Immature natural killer cell (primary cell): Measurements from ENCODE around the gene KCNJ15. TPM values are rescaled to one million over a fixed set of nuclear protein-coding genes. Genes with fewer than 3 reads are reported as not detected.
A peak's percentile ranks its signal among the peaks of the same experiment; 100 is the strongest.

ENCODE experiments used
- DNase-seq, 3 donors: peaks; one replicate each; pipeline ENCODE4 v3.0.0; 2022; ENCODE audit warnings: mixed read lengths in 1 of 3
- H3K27ac Mint-ChIP-seq, 6 donors: one replicate each; pipeline ENCODE4 v1.8.0; 2020; ENCODE audit warnings: mixed read lengths in 6 of 6, mild to moderate bottlenecking in 5 of 6, inconsistent platforms in 4 of 6, moderate library complexity in 3 of 6
- H3K27me3 Mint-ChIP-seq, 3 donors: one replicate each; pipeline ENCODE4 v1.8.0; 2020 to 2021; ENCODE audit warnings: low read depth in 3 of 3, mild to moderate bottlenecking in 3 of 3, mixed read lengths in 3 of 3, moderate library complexity in 3 of 3, inconsistent platforms in 1 of 3
- H3K36me3 Mint-ChIP-seq, 3 donors: one replicate each; pipeline ENCODE4 v1.8.0; 2020; ENCODE audit warnings: mixed read lengths in 3 of 3, inconsistent platforms in 2 of 3, mild to moderate bottlenecking in 2 of 3
- H3K4me1 Mint-ChIP-seq, 2 donors: one replicate each; pipeline ENCODE4 v1.8.0; 2020; ENCODE audit warnings: inconsistent platforms in 2 of 2, mild to moderate bottlenecking in 2 of 2, mixed read lengths in 2 of 2, moderate library complexity in 1 of 2
- H3K4me3 Mint-ChIP-seq, 5 donors: one replicate each; pipeline ENCODE4 v1.8.0; 2020; ENCODE audit warnings: mild to moderate bottlenecking in 5 of 5, mixed read lengths in 5 of 5, inconsistent platforms in 3 of 5, moderate library complexity in 3 of 5
- H3K9me3 Mint-ChIP-seq, 6 donors: one replicate each; pipeline ENCODE4 v1.8.0; 2020; ENCODE audit warnings: mild to moderate bottlenecking in 6 of 6, mixed read lengths in 6 of 6, inconsistent platforms in 4 of 6, moderate library complexity in 3 of 6
- polyA plus RNA-seq, 3 donors: library from polyadenylated mRNA; unstranded; fragments of 300-500 nt; fragmentation: Illumina TruSeq; gene quantifications; one replicate each; pipeline ENCODE4 v1.2.3, GENCODE V29; 2021

Gene KCNJ15
- not detected for polyA plus RNA-seq

- no peak within 1 kb of the TSS for H3K4me3 Mint-ChIP-seq
- H3K36me3 Mint-ChIP-seq: no peaks in the 10 kb centered on the region
- no peak within 1 kb of the TSS for H3K27ac Mint-ChIP-seq
- no peaks in the 10 kb centered on the region for H3K4me1 Mint-ChIP-seq
- H3K27me3 Mint-ChIP-seq: peaks cover 3 to 19% (median 11%) of the 10 kb centered on the region in 3 donors
- DNase-seq: no peak
- peaks cover 0 to 5% (median 0%) of the 10 kb centered on the region in 6 donors for H3K9me3 Mint-ChIP-seq
These were observed at the start of gene KCNJ15 for GRCh38 chr21:38256599-38257302. Gene KCNJ15, plus strand, starts transcription at chr21:38256991. Its CDS starts 42,271 bp downstream, at chr21:38299262.

- no peak for DNase-seq
- no peak overlapping the region for H3K4me3 Mint-ChIP-seq
- no peaks in the 10 kb centered on the region for H3K9me3 Mint-ChIP-seq
- H3K36me3 Mint-ChIP-seq: no peaks in the 10 kb centered on the region
- no peaks in the 10 kb centered on the region for H3K4me1 Mint-ChIP-seq
- H3K27me3 Mint-ChIP-seq: peaks cover 5 to 8% (median 8%) of the 10 kb centered on the region in 3 donors
- H3K27ac Mint-ChIP-seq: no peak overlapping the region
These were observed 48.7 kb upstream of the KCNJ15 start for GRCh38 chr21:38208118-38208517.

- DNase-seq: no peak
- Mint-ChIP-seq H3K9me3 (no peaks in the 10 kb centered on the region), H3K36me3 (no peaks in the 10 kb centered on the region), H3K4me3 (no peak overlapping the region), H3K27me3 (peaks cover 5 to 10% (median 5%) of the 10 kb centered on the region in 3 donors), H3K27ac (no peak overlapping the region), H3K4me1 (no peaks in the 10 kb centered on the region)
These were observed 45.5 kb upstream of the KCNJ15 start for GRCh38 chr21:38211321-38211720.

- H3K36me3 Mint-ChIP-seq: no peaks in the 10 kb centered on the region
- no peak overlapping the region for H3K27ac Mint-ChIP-seq
- no peaks in the 10 kb centered on the region for H3K4me1 Mint-ChIP-seq
- no peak overlapping the region for H3K4me3 Mint-ChIP-seq
- peaks cover 5 to 10% (median 7%) of the 10 kb centered on the region in 3 donors for H3K27me3 Mint-ChIP-seq
- no peak for DNase-seq
- no peaks in the 10 kb centered on the region for H3K9me3 Mint-ChIP-seq
These were observed 44.1 kb upstream of the KCNJ15 start for GRCh38 chr21:38212706-38213105.

GRCh38 chr21:38219049-38219628 lies 37.7 kb upstream of the KCNJ15 start:
- Mint-ChIP-seq H3K27ac (no peak overlapping the region), H3K9me3 (peaks cover 5 to 19% (median 9%) of the 10 kb centered on the region in 6 donors), H3K27me3 (peaks cover 0 to 2% (median 2%) of the 10 kb centered on the region in 3 donors), H3K4me1 (no peaks in the 10 kb centered on the region), H3K36me3 (peaks cover 0 to 5% (median 4%) of the 10 kb centered on the region in 3 donors), H3K4me3 (no peak overlapping the region)
- peak; percentile 39 to 49 (median 43) for DNase-seq

GRCh38 chr21:38220270-38220737 lies 36.5 kb upstream of the KCNJ15 start:
- peaks cover 6 to 29% (median 17%) of the 10 kb centered on the region in 6 donors for H3K9me3 Mint-ChIP-seq
- H3K27ac Mint-ChIP-seq: no peak overlapping the region
- peaks cover 0 to 5% (median 4%) of the 10 kb centered on the region in 3 donors for H3K36me3 Mint-ChIP-seq
- no peak for DNase-seq
- peaks cover under 1 to 2% (median 2%) of the 10 kb centered on the region in 3 donors for H3K27me3 Mint-ChIP-seq
- H3K4me3 Mint-ChIP-seq: no peak overlapping the region
- H3K4me1 Mint-ChIP-seq: no peaks in the 10 kb centered on the region

GRCh38 chr21:38221594-38221993 lies 35.2 kb upstream of the KCNJ15 start:
- Mint-ChIP-seq H3K4me1 (no peaks in the 10 kb centered on the region), H3K4me3 (no peak overlapping the region), H3K27ac (no peak overlapping the region), H3K36me3 (peaks cover 0 to 5% (median 4%) of the 10 kb centered on the region in 3 donors), H3K27me3 (peaks cover 0 to 3% (median 2%) of the 10 kb centered on the region in 3 donors), H3K9me3 (peaks cover 6 to 40% (median 19%) of the 10 kb centered on the region in 6 donors)
- DNase-seq: no peak

GRCh38 chr21:38223893-38224540 lies 32.8 kb upstream of the KCNJ15 start:
- peaks cover 22 to 60% (median 27%) of the 10 kb centered on the region in 6 donors for H3K9me3 Mint-ChIP-seq
- peaks cover 1 to 2% (median 2%) of the 10 kb centered on the region in 3 donors for H3K27me3 Mint-ChIP-seq

GRCh38 chr21:38227401-38227800 lies 29.4 kb upstream of the KCNJ15 start:
- H3K4me3 Mint-ChIP-seq: no peak overlapping the region
- H3K27ac Mint-ChIP-seq: no peak overlapping the region
- DNase-seq: no peak
- no peaks in the 10 kb centered on the region for H3K4me1 Mint-ChIP-seq
- H3K9me3 Mint-ChIP-seq: peaks cover 34 to 84% (median 48%) of the 10 kb centered on the region in 6 donors
- H3K27me3 Mint-ChIP-seq: peaks cover 1 to 2% (median 2%) of the 10 kb centered on the region in 3 donors
- H3K36me3 Mint-ChIP-seq: peaks cover 0 to 24% (median 11%) of the 10 kb centered on the region in 3 donors

More at GRCh38 chr21:38223893-38224540, 32.8 kb upstream of the KCNJ15 start:
- H3K4me1 Mint-ChIP-seq: no peaks in the 10 kb centered on the region
- DNase-seq: no peak
- no peak overlapping the region for H3K27ac Mint-ChIP-seq
- peaks cover 0 to 16% (median 4%) of the 10 kb centered on the region in 3 donors for H3K36me3 Mint-ChIP-seq
- no peak overlapping the region for H3K4me3 Mint-ChIP-seq

GRCh38 chr21:38228115-38228514 lies 28.7 kb upstream of the KCNJ15 start:
- no peaks in the 10 kb centered on the region for H3K4me1 Mint-ChIP-seq
- H3K36me3 Mint-ChIP-seq: peaks cover 0 to 24% (median 11%) of the 10 kb centered on the region in 3 donors
- H3K27ac Mint-ChIP-seq: no peak overlapping the region
- peaks cover 31 to 77% (median 44%) of the 10 kb centered on the region in 6 donors for H3K9me3 Mint-ChIP-seq
- no peak for DNase-seq
- no peak overlapping the region for H3K4me3 Mint-ChIP-seq
- peaks cover 1 to 2% (median 2%) of the 10 kb centered on the region in 3 donors for H3K27me3 Mint-ChIP-seq

- Mint-ChIP-seq H3K4me3 (no peak overlapping the region), H3K9me3 (peaks cover 29 to 73% (median 43%) of the 10 kb centered on the region in 6 donors), H3K27ac (no peak overlapping the region), H3K36me3 (peaks cover 0 to 23% (median 11%) of the 10 kb centered on the region in 3 donors), H3K4me1 (no peaks in the 10 kb centered on the region), H3K27me3 (peaks cover 1 to 2% (median 2%) of the 10 kb centered on the region in 3 donors)
- no peak for DNase-seq
These were observed 28.3 kb upstream of the KCNJ15 start for GRCh38 chr21:38228537-38228936.

- Mint-ChIP-seq H3K27me3 (peaks cover 2 to 5% (median 4%) of the 10 kb centered on the region in 3 donors), H3K36me3 (peaks cover 0 to 19% (median 7%) of the 10 kb centered on the region in 3 donors), H3K9me3 (peaks cover 24 to 65% (median 37%) of the 10 kb centered on the region in 6 donors), H3K27ac (no peak overlapping the region), H3K4me1 (no peaks in the 10 kb centered on the region), H3K4me3 (no peak overlapping the region)
- DNase-seq: no peak
These were observed 27.4 kb upstream of the KCNJ15 start for GRCh38 chr21:38229260-38229877.

GRCh38 chr21:38234395-38235142 lies 22.2 kb upstream of the KCNJ15 start:
- Mint-ChIP-seq H3K9me3 (peaks cover 8 to 22% (median 16%) of the 10 kb centered on the region in 6 donors), H3K4me3 (no peak overlapping the region), H3K4me1 (peaks cover 0 to 9% of the 10 kb centered on the region in 2 donors), H3K27me3 (peaks cover 2 to 6% (median 4%) of the 10 kb centered on the region in 3 donors), H3K36me3 (peaks cover 0 to 7% (median 7%) of the 10 kb centered on the region in 3 donors), H3K27ac (no peak overlapping the region)
- DNase-seq: no peak
